HG03354 (cell line): ENCODE data around the gene AMOTL1.
A peak's percentile ranks its signal among the peaks of the same experiment; 100 is the strongest.

Source experiments
- ATAC-seq: cut with Tn5 transposase; IDR thresholded peaks from one replicate; pipeline ENCODE4 v1.9.1; 2021; ENCODE audit warnings: mild to moderate bottlenecking; ENCODE audit not compliant: unreplicated experiment, poor library complexity, severe bottlenecking

The AMOTL1 gene

DNA sequence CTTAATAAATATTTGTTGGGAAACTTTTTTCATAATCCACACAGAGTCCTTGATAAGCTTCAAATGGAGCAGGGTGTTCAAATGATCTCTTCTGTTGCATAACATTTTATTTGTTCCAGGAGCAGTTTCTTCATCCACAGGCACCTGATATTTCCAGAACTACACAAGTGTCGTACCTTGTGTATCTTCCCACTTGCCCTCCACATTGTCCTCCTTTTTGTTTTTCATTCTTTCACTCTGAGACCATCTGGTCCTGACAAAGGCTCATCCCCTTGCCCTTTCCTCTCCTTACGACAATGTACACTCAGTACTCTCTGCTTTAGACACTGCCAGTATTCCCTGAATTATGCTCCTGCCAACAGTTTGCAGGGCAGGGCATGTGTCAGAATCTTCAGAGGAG lies 5.2 kb upstream of the AMOTL1 start:
- no peak for ATAC-seq

- ATAC-seq, result no peak
Observed at GRCh38 chr11:94766713-94767206, 1.4 kb upstream of the AMOTL1 start.

DNA sequence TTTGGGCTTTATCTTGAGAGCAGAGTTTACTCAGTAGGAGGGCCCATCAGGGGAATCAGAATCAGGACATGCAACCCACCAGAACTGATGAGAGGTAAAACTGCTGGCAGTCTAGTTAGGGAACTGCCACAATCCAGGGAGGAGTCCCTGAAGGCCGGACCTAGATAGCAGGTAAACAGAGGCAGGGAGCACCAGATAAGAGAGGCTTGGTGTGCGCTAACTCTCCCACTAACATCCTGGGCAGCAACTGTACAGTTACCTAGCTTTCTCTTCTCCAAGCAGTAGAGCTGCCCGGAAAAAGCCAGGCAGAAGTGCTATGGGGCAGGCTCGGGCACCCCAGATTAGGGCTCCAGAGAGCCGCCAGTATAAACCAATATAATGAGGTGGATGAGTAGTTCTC lies 865 bp upstream of the AMOTL1 start:
- no peak for ATAC-seq

DNA sequence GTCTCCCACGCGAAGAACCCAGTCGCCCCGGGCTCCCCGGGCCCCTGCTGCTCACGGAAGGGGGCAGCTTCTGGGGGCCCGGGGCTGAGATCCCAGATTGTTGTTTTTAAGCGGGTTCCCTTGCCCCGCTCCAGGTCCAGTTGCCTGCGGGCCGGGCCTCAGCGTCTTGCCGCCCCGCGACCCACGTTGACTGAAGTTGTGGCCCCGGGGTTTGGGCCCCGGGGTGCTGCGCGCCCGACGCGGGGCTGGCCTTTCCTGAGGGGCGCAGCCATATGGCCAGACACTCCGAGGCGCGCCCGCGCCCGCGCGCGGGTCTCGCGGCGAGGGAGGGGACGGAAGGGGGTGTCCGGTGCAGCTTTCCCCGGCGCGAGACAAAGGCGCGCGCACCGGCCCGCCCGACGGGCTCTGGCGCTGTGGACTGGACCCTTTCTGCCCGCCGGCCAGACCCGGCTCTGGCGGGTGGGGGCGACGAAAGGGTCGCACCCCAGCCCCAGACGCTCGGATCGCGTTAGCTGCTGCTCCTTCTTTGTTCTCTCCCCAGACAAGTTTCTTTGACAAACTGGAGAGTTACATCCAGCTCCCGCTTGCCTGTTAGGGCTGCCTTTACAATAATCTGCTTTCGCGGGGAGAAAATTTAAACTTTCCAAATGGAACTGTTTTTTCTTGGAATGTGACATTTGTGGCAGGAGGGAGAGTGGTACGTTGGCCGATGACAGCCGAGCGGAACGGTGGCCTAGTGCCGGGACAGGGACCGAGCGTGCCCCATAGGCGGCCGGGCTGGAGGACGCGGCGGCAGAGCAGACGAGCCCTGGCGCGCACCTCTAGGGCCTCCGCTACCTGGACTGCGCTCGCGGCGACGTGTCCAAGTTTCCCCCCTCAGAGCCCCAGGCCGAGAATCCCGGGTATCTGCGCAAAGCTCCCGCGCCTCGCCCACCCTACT lies 716 bp downstream of the AMOTL1 start:
- peak; percentile 42 for ATAC-seq

DNA sequence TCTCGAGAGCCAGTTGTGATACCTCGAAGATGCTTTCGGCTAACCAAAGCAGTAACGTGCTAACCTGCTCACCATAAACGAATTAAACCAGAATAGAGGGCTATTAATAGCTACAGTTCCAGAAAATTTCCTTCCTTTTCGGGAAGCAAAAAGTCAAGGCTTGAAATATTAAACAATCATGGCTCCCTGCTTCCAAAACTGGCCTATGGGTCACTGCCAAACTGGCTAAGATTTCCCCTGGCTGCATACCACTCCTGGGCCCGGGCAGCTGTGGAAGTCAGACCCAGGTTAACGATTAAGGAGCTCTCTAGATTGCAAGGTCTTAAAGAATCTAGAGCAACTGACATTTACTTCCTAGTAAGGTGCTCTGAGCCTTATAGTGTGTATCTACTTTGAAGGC lies 1.7 kb downstream of the AMOTL1 start:
- no peak for ATAC-seq

DNA sequence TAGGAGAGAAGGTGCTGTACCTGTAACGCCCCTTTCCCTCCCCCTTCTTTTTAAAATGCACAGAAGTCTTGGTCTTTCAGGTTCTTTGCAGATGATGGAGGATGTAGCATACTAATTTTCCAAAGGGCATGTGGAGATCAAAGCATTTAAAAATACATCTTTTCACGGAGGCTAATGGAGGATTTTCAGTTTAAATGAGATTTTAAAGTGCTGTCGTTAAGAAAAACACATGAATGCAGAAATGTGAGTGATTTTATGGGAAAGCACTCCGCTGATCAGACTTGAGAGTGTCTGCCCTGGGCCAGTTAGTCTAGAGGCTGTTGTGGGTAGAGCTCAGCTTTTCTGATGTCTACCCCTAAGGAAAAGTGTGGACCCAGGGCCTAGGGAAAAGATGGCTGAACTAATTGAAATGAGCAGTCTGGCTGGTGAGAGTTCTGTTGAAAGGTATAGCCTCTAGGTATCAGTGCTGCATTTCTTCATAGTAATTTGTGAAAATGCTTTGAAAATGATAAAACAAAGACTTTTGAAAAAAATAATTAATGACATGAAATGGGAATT lies 2.5 kb downstream of the AMOTL1 start:
- ATAC-seq, result no peak

- ATAC-seq, result no peak
Observed at GRCh38 chr11:94771390-94771789, 3.2 kb downstream of the AMOTL1 start.

- no peak for ATAC-seq
Observed at GRCh38 chr11:94771951-94772350, 3.8 kb downstream of the AMOTL1 start.

- ATAC-seq, result no peak
Observed at GRCh38 chr11:94773842-94774241, 5.7 kb downstream of the AMOTL1 start.

- ATAC-seq, result no peak
Observed at GRCh38 chr11:94774345-94774744, 6.2 kb downstream of the AMOTL1 start.

- ATAC-seq, result no peak
Observed at GRCh38 chr11:94775567-94776327, 7.6 kb downstream of the AMOTL1 start.

GRCh38 chr11:94776351-94777321 lies 8.5 kb downstream of the AMOTL1 start:
- ATAC-seq, result no peak

DNA sequence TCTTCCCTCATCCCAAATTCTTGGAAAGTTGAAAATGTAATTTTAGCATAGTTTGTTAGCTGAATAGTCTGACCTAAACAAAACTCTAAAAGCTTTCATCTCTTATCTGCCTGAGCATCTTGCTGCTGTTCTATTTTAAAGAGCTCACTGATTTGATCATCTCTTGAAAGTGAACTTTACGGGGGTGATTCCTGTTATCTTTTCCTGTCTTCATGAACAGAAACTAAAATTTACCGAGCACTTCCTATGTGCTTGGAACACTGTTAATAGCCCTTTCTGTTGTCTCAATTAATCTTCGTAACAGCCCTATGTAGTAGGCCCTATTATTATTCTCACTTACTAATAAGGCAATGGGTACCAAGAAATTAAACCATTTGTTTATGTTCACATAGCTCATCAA lies 12.3 kb downstream of the AMOTL1 start:
- ATAC-seq, result no peak

- ATAC-seq, result no peak
Observed at GRCh38 chr11:94781837-94782236, 13.7 kb downstream of the AMOTL1 start.

DNA sequence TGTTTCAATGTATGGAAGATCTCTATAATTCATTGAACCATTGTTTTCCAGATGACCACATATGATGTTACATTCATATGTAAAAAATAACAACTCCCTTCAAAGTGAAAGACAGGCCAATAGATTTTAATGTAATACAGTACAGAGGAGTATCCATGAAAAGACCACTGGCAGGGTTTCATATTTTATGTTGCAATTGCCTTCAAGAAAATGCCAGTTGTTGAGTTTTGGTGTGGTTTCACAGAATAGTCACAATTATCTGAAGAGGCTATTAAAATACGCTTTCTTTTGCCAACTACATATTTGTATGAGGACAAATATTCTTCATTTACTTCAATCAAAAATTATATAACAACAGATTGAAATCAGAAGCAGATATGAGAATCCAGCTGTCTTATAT lies 14.3 kb downstream of the AMOTL1 start:
- ATAC-seq, result no peak

- ATAC-seq, result no peak
Observed at GRCh38 chr11:94784884-94785283, 16.7 kb downstream of the AMOTL1 start.

GRCh38 chr11:94785509-94785908 lies 17.4 kb downstream of the AMOTL1 start:
- no peak for ATAC-seq

DNA sequence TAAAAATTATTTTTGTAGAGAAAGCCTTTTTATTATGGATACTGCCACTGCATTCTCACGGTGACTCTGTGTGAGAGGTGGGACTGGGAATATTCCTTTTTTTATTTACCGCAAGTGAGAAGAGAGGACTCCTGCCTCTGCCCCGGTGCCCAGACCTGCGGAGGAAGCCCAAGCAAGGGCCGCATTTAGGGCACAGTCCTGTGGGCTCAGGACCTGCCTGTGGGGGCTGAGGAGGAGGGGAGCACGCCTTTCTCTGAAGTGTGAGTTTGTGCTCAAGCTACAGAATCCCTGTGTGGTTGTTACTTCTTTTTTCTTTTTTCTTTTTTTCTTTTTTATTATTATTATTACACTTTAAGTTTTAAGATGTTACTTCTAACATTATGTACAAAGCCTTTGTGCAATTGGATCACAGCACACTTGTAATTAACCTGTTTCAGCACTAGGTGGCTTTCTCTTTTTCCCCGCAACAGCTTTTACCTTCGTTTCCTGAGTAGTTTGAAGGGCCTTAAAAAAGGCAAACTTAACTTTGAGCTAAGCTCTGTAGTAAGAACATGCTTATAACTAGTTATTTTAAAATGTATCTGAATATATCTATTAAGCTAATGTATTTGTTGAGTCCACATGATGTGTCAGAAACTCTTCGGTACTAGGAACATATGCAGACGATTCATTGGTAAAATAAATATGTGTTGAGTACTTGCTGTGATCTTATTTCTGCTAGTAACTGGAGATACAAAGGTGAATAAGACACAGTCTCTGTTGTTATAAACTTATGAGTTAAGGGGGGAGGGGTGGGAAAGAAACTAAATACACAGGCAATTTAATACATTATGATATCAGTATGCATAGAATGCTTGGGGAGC lies 18.3 kb downstream of the AMOTL1 start:
- ATAC-seq, result peak; percentile 85
